HEK293T (cell line): ENCODE measurements around the gene CORO6.

Source experiments
- FOXA1 ChIP-seq: fragments of 450-650 bp; IDR thresholded peaks from 2 replicates; pipeline ENCODE4 v1.6.1; 2016; ENCODE audit warnings: mild to moderate bottlenecking
- FOXM1 ChIP-seq: fragments of 450-650 bp; IDR thresholded peaks from 2 replicates; pipeline ENCODE4 v1.6.1; 2017; ENCODE audit warnings: mild to moderate bottlenecking, borderline replicate concordance
- HDGF ChIP-seq: fragments of 450-650 bp; IDR thresholded peaks from 2 replicates; pipeline ENCODE4 v1.6.1; 2017; ENCODE audit warnings: antibody characterized with exemption, borderline replicate concordance
- L3MBTL2 ChIP-seq: fragments of 450-650 bp; conservative IDR thresholded peaks from 2 replicates; pipeline ENCODE4 v1.6.1; 2016; ENCODE audit warnings: mild to moderate bottlenecking
- LEF1 ChIP-seq: fragments of 450-650 bp; IDR thresholded peaks from 2 replicates; pipeline ENCODE4 v1.6.1; 2017; ENCODE audit warnings: mild to moderate bottlenecking, borderline replicate concordance
- SP1 ChIP-seq: fragments of 450-650 bp; IDR thresholded peaks from 2 replicates; pipeline ENCODE4 v1.6.1; 2017
- TARDBP ChIP-seq: fragments of 450-650 bp; IDR thresholded peaks from 2 replicates; pipeline ENCODE4 v1.6.1; 2016

GRCh38 chr17:29579866-29580771, 42.6 kb downstream of the CORO6 start:
- TF ChIP-seq SP1 (no peak), FOXA1 (no peak), L3MBTL2 (peak; percentile 36; the same call in 1 of the 2 replicates), LEF1 (no peak), TARDBP (no peak), HDGF (no peak), FOXM1 (no peak)
